B cell (primary cell): Measurements from ENCODE around the gene ADAMTS13.

Source experiments
- EZH2 ChIP-seq: IDR thresholded peaks from 2 replicates; pipeline ENCODE4 v1.6.1; 2012; ENCODE audit warnings: borderline replicate concordance, low read depth, mild to moderate bottlenecking, moderate library complexity, low read length; ENCODE audit not compliant: insufficient read depth, poor library complexity, severe bottlenecking
- TF ChIP-seq, protein P1 (sequence below): fragments of 200-600 bp; IDR thresholded peaks from one replicate; pipeline ENCODE4 v1.8.0; 2022; ENCODE audit warnings: antibody characterized with exemption, mild to moderate bottlenecking

DNA sequence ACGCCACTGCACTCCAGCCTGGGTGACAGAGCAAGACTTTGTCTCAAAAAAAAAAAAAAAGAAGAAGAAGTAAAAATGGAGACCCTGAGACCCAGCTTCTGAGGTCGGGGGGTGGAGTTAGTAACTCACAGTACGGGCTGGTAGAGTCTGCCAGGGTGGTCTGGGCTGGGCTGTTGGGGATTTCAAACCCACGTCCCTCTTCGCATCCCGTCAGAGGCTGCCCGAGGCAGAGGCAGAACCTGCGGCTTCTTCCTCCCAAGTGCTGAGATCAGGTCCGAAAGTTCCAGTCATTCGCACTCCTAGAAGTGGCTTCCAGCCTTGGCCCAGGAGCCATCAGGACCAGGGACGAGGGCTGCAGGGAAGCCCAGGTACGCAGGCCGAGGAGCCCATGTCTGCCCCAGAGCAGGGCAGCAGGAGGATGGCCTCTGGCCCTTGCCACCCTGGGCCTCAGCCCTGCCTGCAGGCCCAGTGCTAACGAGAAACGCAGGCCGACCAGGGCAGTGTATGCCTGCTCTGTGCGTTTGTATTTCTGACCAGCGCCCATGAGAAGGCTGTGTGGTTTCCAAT is 66.6 kb downstream of the ADAMTS13 start:
- TF ChIP-seq, protein P1, sequence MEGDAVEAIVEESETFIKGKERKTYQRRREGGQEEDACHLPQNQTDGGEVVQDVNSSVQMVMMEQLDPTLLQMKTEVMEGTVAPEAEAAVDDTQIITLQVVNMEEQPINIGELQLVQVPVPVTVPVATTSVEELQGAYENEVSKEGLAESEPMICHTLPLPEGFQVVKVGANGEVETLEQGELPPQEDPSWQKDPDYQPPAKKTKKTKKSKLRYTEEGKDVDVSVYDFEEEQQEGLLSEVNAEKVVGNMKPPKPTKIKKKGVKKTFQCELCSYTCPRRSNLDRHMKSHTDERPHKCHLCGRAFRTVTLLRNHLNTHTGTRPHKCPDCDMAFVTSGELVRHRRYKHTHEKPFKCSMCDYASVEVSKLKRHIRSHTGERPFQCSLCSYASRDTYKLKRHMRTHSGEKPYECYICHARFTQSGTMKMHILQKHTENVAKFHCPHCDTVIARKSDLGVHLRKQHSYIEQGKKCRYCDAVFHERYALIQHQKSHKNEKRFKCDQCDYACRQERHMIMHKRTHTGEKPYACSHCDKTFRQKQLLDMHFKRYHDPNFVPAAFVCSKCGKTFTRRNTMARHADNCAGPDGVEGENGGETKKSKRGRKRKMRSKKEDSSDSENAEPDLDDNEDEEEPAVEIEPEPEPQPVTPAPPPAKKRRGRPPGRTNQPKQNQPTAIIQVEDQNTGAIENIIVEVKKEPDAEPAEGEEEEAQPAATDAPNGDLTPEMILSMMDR, result no peak
- no peak for TF ChIP-seq EZH2
